ENCODE results near the gene ZNF124. TPM values are rescaled to one million over a fixed set of nuclear protein-coding genes. Genes with fewer than 3 reads are reported as not detected.

Gene ZNF124
- polyA plus RNA-seq, 1 of the 3 experiments (the other 2 are of a cell fraction) = 2.7 TPM

Small RNA genes lying within 50 kb of the gene (small RNA-seq; reads per million reads assigned to genes)
- gene AL390728.3 (0 reads per million in 7 experiments), gene RNA5SP82 (0 reads per million in 7 experiments)

Other genes with a start within 250 kb of the ZNF124 start
- 8.5 and 10.0 TPM in 2 replicates for gene AHCTF1, start 240.1 kb downstream of the ZNF124 start, polyA plus RNA-seq (2012; rRNA removed)
- 3.0 and 3.2 TPM in 2 replicates for gene ZNF695, start 164.0 kb downstream of the ZNF124 start, polyA plus RNA-seq (2012; rRNA removed)
- gene ZNF670, start 93.2 kb downstream of the ZNF124 start, polyA plus RNA-seq (2012; rRNA removed) = 0.84 and 1.4 TPM in 2 replicates
- gene ZNF669, start 67.7 kb downstream of the ZNF124 start, polyA plus RNA-seq (2012; rRNA removed) = 3.3 and 3.7 TPM in 2 replicates
- not detected in 2 replicates for gene VN1R5, start 84.1 kb upstream of the ZNF124 start, polyA plus RNA-seq (2012; rRNA removed)
- 23.2 and 27.5 TPM in 2 replicates for gene ZNF496, start 159.8 kb upstream of the ZNF124 start, polyA plus RNA-seq (2012; rRNA removed)
- 0.62 and 0.87 TPM in 2 replicates for gene NLRP3, start 244.2 kb upstream of the ZNF124 start, polyA plus RNA-seq (2012; rRNA removed)

Measured in SK-N-SH (cell line).